ENCODE results near the gene ROR1.

Gene ROR1

GRCh38 chr1:64072089-64072793, 298.4 kb downstream of the ROR1 start:
- H3K36me3 ChIP-seq (ENCODE audit: control insufficient read depth, insufficient read depth, low read length): no peaks in the 10 kb centered on the region
- H3K4me3 ChIP-seq (ENCODE audit: insufficient read depth, low read depth, low read length, poor library complexity, severe bottlenecking): no peak overlapping the region
- no peaks in the 10 kb centered on the region for H3K4me1 ChIP-seq (ENCODE audit: control insufficient read depth, insufficient read depth, low read length, poor library complexity, severe bottlenecking)
- H3K27me3 ChIP-seq (replicated peaks; ENCODE audit: control insufficient read depth, insufficient read depth, low read length, poor library complexity, severe bottlenecking): no peaks in the 10 kb centered on the region
- no peaks in the 10 kb centered on the region for H3K9me3 ChIP-seq (ENCODE audit: control insufficient read depth, low read length)
- no peak for DNase-seq
- H3K27ac ChIP-seq (ENCODE audit: insufficient read depth, low read length, poor library complexity, severe bottlenecking): no peak overlapping the region

GRCh38 chr1:64073705-64074104, 299.9 kb downstream of the ROR1 start:
- H3K27me3 ChIP-seq (replicated peaks; ENCODE audit: control insufficient read depth, insufficient read depth, low read length, poor library complexity, severe bottlenecking): no peaks in the 10 kb centered on the region
- no peak overlapping the region for H3K4me3 ChIP-seq (ENCODE audit: insufficient read depth, low read depth, low read length, poor library complexity, severe bottlenecking)
- H3K9me3 ChIP-seq (ENCODE audit: control insufficient read depth, low read length): no peaks in the 10 kb centered on the region
- no peaks in the 10 kb centered on the region for H3K4me1 ChIP-seq (ENCODE audit: control insufficient read depth, insufficient read depth, low read length, poor library complexity, severe bottlenecking)
- H3K27ac ChIP-seq (ENCODE audit: insufficient read depth, low read length, poor library complexity, severe bottlenecking): no peak overlapping the region
- DNase-seq: no peak
- no peaks in the 10 kb centered on the region for H3K36me3 ChIP-seq (ENCODE audit: control insufficient read depth, insufficient read depth, low read length)

- Histone ChIP-seq H3K27me3 (replicated peaks; ENCODE audit: control insufficient read depth, insufficient read depth, low read length, poor library complexity, severe bottlenecking) (no peaks in the 10 kb centered on the region), H3K9me3 (ENCODE audit: control insufficient read depth, low read length) (no peaks in the 10 kb centered on the region), H3K36me3 (ENCODE audit: control insufficient read depth, insufficient read depth, low read length) (no peaks in the 10 kb centered on the region), H3K27ac (ENCODE audit: insufficient read depth, low read length, poor library complexity, severe bottlenecking) (no peak overlapping the region), H3K4me1 (ENCODE audit: control insufficient read depth, insufficient read depth, low read length, poor library complexity, severe bottlenecking) (no peaks in the 10 kb centered on the region), H3K4me3 (ENCODE audit: insufficient read depth, low read depth, low read length, poor library complexity, severe bottlenecking) (no peak overlapping the region)
- no peak for DNase-seq
Observed at GRCh38 chr1:64074767-64075166, 300.9 kb downstream of the ROR1 start.

- DNase-seq: no peak
- Histone ChIP-seq H3K27me3 (replicated peaks; ENCODE audit: control insufficient read depth, insufficient read depth, low read length, poor library complexity, severe bottlenecking) (no peaks in the 10 kb centered on the region), H3K4me3 (ENCODE audit: insufficient read depth, low read depth, low read length, poor library complexity, severe bottlenecking) (no peak overlapping the region), H3K9me3 (ENCODE audit: control insufficient read depth, low read length) (no peaks in the 10 kb centered on the region), H3K4me1 (ENCODE audit: control insufficient read depth, insufficient read depth, low read length, poor library complexity, severe bottlenecking) (no peaks in the 10 kb centered on the region), H3K27ac (ENCODE audit: insufficient read depth, low read length, poor library complexity, severe bottlenecking) (no peak overlapping the region), H3K36me3 (ENCODE audit: control insufficient read depth, insufficient read depth, low read length) (no peaks in the 10 kb centered on the region)
Observed at GRCh38 chr1:64077281-64077940, 303.6 kb downstream of the ROR1 start.

- no peaks in the 10 kb centered on the region for H3K36me3 ChIP-seq (ENCODE audit: control insufficient read depth, insufficient read depth, low read length)
- no peaks in the 10 kb centered on the region for H3K9me3 ChIP-seq (ENCODE audit: control insufficient read depth, low read length)
- H3K27ac ChIP-seq (ENCODE audit: insufficient read depth, low read length, poor library complexity, severe bottlenecking): no peak overlapping the region
- H3K27me3 ChIP-seq (replicated peaks; ENCODE audit: control insufficient read depth, insufficient read depth, low read length, poor library complexity, severe bottlenecking): no peaks in the 10 kb centered on the region
- no peak for DNase-seq
- H3K4me3 ChIP-seq (ENCODE audit: insufficient read depth, low read depth, low read length, poor library complexity, severe bottlenecking): no peak overlapping the region
- no peaks in the 10 kb centered on the region for H3K4me1 ChIP-seq (ENCODE audit: control insufficient read depth, insufficient read depth, low read length, poor library complexity, severe bottlenecking)
Observed at GRCh38 chr1:64080941-64081562, 307.2 kb downstream of the ROR1 start.

GRCh38 chr1:64082459-64082858, 308.6 kb downstream of the ROR1 start:
- H3K4me1 ChIP-seq (ENCODE audit: control insufficient read depth, insufficient read depth, low read length, poor library complexity, severe bottlenecking): no peaks in the 10 kb centered on the region
- no peak overlapping the region for H3K4me3 ChIP-seq (ENCODE audit: insufficient read depth, low read depth, low read length, poor library complexity, severe bottlenecking)
- no peaks in the 10 kb centered on the region for H3K9me3 ChIP-seq (ENCODE audit: control insufficient read depth, low read length)
- H3K27ac ChIP-seq (ENCODE audit: insufficient read depth, low read length, poor library complexity, severe bottlenecking): no peak overlapping the region
- H3K27me3 ChIP-seq (replicated peaks; ENCODE audit: control insufficient read depth, insufficient read depth, low read length, poor library complexity, severe bottlenecking): no peaks in the 10 kb centered on the region
- no peak for DNase-seq
- H3K36me3 ChIP-seq (ENCODE audit: control insufficient read depth, insufficient read depth, low read length): no peaks in the 10 kb centered on the region

- Histone ChIP-seq H3K36me3 (ENCODE audit: control insufficient read depth, insufficient read depth, low read length) (no peaks in the 10 kb centered on the region), H3K4me1 (ENCODE audit: control insufficient read depth, insufficient read depth, low read length, poor library complexity, severe bottlenecking) (no peaks in the 10 kb centered on the region), H3K27me3 (replicated peaks; ENCODE audit: control insufficient read depth, insufficient read depth, low read length, poor library complexity, severe bottlenecking) (no peaks in the 10 kb centered on the region), H3K4me3 (ENCODE audit: insufficient read depth, low read depth, low read length, poor library complexity, severe bottlenecking) (no peak overlapping the region), H3K27ac (ENCODE audit: insufficient read depth, low read length, poor library complexity, severe bottlenecking) (no peak overlapping the region), H3K9me3 (ENCODE audit: control insufficient read depth, low read length) (no peaks in the 10 kb centered on the region)
- no peak for DNase-seq
Observed at GRCh38 chr1:64084451-64084850, 310.6 kb downstream of the ROR1 start.

- no peak for DNase-seq
- Histone ChIP-seq H3K4me1 (ENCODE audit: control insufficient read depth, insufficient read depth, low read length, poor library complexity, severe bottlenecking) (no peaks in the 10 kb centered on the region), H3K27me3 (replicated peaks; ENCODE audit: control insufficient read depth, insufficient read depth, low read length, poor library complexity, severe bottlenecking) (no peaks in the 10 kb centered on the region), H3K4me3 (ENCODE audit: insufficient read depth, low read depth, low read length, poor library complexity, severe bottlenecking) (no peak overlapping the region), H3K9me3 (ENCODE audit: control insufficient read depth, low read length) (no peaks in the 10 kb centered on the region), H3K27ac (ENCODE audit: insufficient read depth, low read length, poor library complexity, severe bottlenecking) (no peak overlapping the region), H3K36me3 (ENCODE audit: control insufficient read depth, insufficient read depth, low read length) (no peaks in the 10 kb centered on the region)
Observed at GRCh38 chr1:64087768-64088167, 314.0 kb downstream of the ROR1 start.

GRCh38 chr1:64090436-64090835, 316.6 kb downstream of the ROR1 start:
- Histone ChIP-seq H3K9me3 (ENCODE audit: control insufficient read depth, low read length) (no peaks in the 10 kb centered on the region), H3K27me3 (replicated peaks; ENCODE audit: control insufficient read depth, insufficient read depth, low read length, poor library complexity, severe bottlenecking) (no peaks in the 10 kb centered on the region), H3K27ac (ENCODE audit: insufficient read depth, low read length, poor library complexity, severe bottlenecking) (no peak overlapping the region), H3K4me1 (ENCODE audit: control insufficient read depth, insufficient read depth, low read length, poor library complexity, severe bottlenecking) (no peaks in the 10 kb centered on the region), H3K36me3 (ENCODE audit: control insufficient read depth, insufficient read depth, low read length) (no peaks in the 10 kb centered on the region), H3K4me3 (ENCODE audit: insufficient read depth, low read depth, low read length, poor library complexity, severe bottlenecking) (no peak overlapping the region)
- no peak for DNase-seq

- DNase-seq: no peak
- Histone ChIP-seq H3K27me3 (replicated peaks; ENCODE audit: control insufficient read depth, insufficient read depth, low read length, poor library complexity, severe bottlenecking) (no peaks in the 10 kb centered on the region), H3K4me1 (ENCODE audit: control insufficient read depth, insufficient read depth, low read length, poor library complexity, severe bottlenecking) (no peaks in the 10 kb centered on the region), H3K36me3 (ENCODE audit: control insufficient read depth, insufficient read depth, low read length) (no peaks in the 10 kb centered on the region), H3K9me3 (ENCODE audit: control insufficient read depth, low read length) (no peaks in the 10 kb centered on the region), H3K27ac (ENCODE audit: insufficient read depth, low read length, poor library complexity, severe bottlenecking) (no peak overlapping the region), H3K4me3 (ENCODE audit: insufficient read depth, low read depth, low read length, poor library complexity, severe bottlenecking) (no peak overlapping the region)
Observed at GRCh38 chr1:64092851-64093371, 319.1 kb downstream of the ROR1 start.
